Measurements from ENCODE around the gene REN.

REN gene

GRCh38 chr1:204130981-204131892 is 34.9 kb downstream of the REN start:
- DNase-seq, result no peak

GRCh38 chr1:204130178-204130577 is 36.0 kb downstream of the REN start:
- no peak for DNase-seq

GRCh38 chr1:204128964-204129896 is 36.9 kb downstream of the REN start:
- peak; percentile 64 for DNase-seq

GRCh38 chr1:204128464-204128963 is 37.6 kb downstream of the REN start:
- no peak for DNase-seq

GRCh38 chr1:204127597-204128242 is 38.4 kb downstream of the REN start:
- peak; percentile 17 for DNase-seq

- DNase-seq, result no peak
Observed at GRCh38 chr1:204126956-204127355, 39.2 kb downstream of the REN start.

GRCh38 chr1:204126386-204126785 is 39.8 kb downstream of the REN start:
- DNase-seq, result no peak

- no peak for DNase-seq
Observed at GRCh38 chr1:204125759-204126351, 40.3 kb downstream of the REN start.

- DNase-seq, result no peak
Observed at GRCh38 chr1:204124639-204125038, 41.5 kb downstream of the REN start.

GRCh38 chr1:204123376-204123775 is 42.8 kb downstream of the REN start:
- no peak for DNase-seq

- no peak for DNase-seq
Observed at GRCh38 chr1:204121840-204122555, 44.1 kb downstream of the REN start.

GRCh38 chr1:204116539-204116938 is 49.6 kb downstream of the REN start:
- no peak for DNase-seq

GRCh38 chr1:204115116-204115515 is 51.0 kb downstream of the REN start:
- DNase-seq, result no peak

- no peak for DNase-seq
Observed at GRCh38 chr1:204114606-204115005, 51.5 kb downstream of the REN start.

- no peak for DNase-seq
Observed at GRCh38 chr1:204113896-204114295, 52.2 kb downstream of the REN start.

GRCh38 chr1:204112876-204113730 is 53.0 kb downstream of the REN start:
- DNase-seq, result no peak

- no peak for DNase-seq
Observed at GRCh38 chr1:204110894-204111633, 55.1 kb downstream of the REN start.

GRCh38 chr1:204108312-204109141 is 57.6 kb downstream of the REN start:
- no peak for DNase-seq

- no peak for DNase-seq
Observed at GRCh38 chr1:204107892-204108291, 58.2 kb downstream of the REN start.

Data from stimulated activated CD4-positive, alpha-beta T cell treated with anti-CD3 and anti-CD28 coated beads, Interleukin-1b, Interleukin-23, amount 100 ng/mL, for 48 hours (primary cell).